ENCODE results near the gene DKC1. TPM values are rescaled to one million over a fixed set of nuclear protein-coding genes. Genes with fewer than 3 reads are reported as not detected.

DKC1 gene
- total RNA-seq, 2 donors from 2014 or later = 112 to 120 TPM

- Mint-ChIP-seq H3K27ac (peak overlapping the region in 1 of 2 donors; percentile 26), H3K9me3 (no peaks in the 10 kb centered on the region), H3K36me3 (peaks cover 0 to 9% of the 10 kb centered on the region in 2 donors)
- DNase-seq (ENCODE audit: low spot score in 2 of 2) = no peak
- ATAC-seq = peak; percentile 20 to 37
Measured at GRCh38 chrX:154732421-154733065, 30.1 kb upstream of the DKC1 start.

DNA sequence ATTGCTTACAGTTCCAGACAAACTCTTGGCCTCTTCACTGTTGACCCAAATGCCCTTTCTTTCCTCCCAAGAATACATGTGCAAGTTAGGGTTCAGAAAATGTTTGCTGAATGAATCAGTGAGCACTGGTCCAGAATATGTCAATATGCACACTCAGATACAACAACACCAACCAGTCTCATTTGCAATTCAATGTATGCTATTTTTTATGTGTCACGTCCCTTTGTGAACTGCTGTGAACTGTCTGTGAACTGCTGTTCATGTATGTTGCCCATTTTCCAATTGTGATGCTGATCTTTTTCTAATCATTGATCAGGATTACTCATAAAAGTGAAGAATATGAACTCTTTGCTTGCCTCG is 29.6 kb upstream of the DKC1 start:
- ATAC-seq (peak; percentile 15 to 72), DNase-seq (ENCODE audit: low spot score in 2 of 2) (no peak)
- Mint-ChIP-seq H3K9me3 (no peaks in the 10 kb centered on the region), H3K27ac (peak overlapping the region in 1 of 2 donors; percentile 26), H3K36me3 (peaks cover 0 to 9% of the 10 kb centered on the region in 2 donors)

GRCh38 chrX:154734061-154734781 is 28.4 kb upstream of the DKC1 start:
- Mint-ChIP-seq H3K27ac (peak overlapping the region; percentile 17 to 78), H3K36me3 (peaks cover 0 to 9% of the 10 kb centered on the region in 2 donors), H3K9me3 (no peaks in the 10 kb centered on the region)
- ATAC-seq = peak; percentile 49 to 73
- no peak for DNase-seq (ENCODE audit: low spot score in 2 of 2)

- Mint-ChIP-seq H3K36me3 (peaks cover 0 to 9% of the 10 kb centered on the region in 2 donors), H3K9me3 (no peaks in the 10 kb centered on the region), H3K27ac (peak overlapping the region; percentile 11 to 87)
- ATAC-seq (no peak), DNase-seq (ENCODE audit: low spot score in 2 of 2) (no peak)
Measured at GRCh38 chrX:154735695-154736393, 26.8 kb upstream of the DKC1 start.

GRCh38 chrX:154737136-154737535 is 25.5 kb upstream of the DKC1 start:
- no peak for ATAC-seq
- no peaks in the 10 kb centered on the region for H3K9me3 Mint-ChIP-seq
- no peak for DNase-seq (ENCODE audit: low spot score in 2 of 2)
- peak overlapping the region in 1 of 2 donors; percentile 48 for H3K27ac Mint-ChIP-seq
- peaks cover 0 to 9% of the 10 kb centered on the region in 2 donors for H3K36me3 Mint-ChIP-seq

- H3K9me3 Mint-ChIP-seq = no peaks in the 10 kb centered on the region
- no peak overlapping the region for H3K27ac Mint-ChIP-seq
- ATAC-seq (peak in 1 of 2 donors; percentile 76), DNase-seq (ENCODE audit: low spot score in 2 of 2) (no peak)
- peaks cover 0 to 9% of the 10 kb centered on the region in 2 donors for H3K36me3 Mint-ChIP-seq
Measured at GRCh38 chrX:154738011-154738738, 24.5 kb upstream of the DKC1 start.

DNA sequence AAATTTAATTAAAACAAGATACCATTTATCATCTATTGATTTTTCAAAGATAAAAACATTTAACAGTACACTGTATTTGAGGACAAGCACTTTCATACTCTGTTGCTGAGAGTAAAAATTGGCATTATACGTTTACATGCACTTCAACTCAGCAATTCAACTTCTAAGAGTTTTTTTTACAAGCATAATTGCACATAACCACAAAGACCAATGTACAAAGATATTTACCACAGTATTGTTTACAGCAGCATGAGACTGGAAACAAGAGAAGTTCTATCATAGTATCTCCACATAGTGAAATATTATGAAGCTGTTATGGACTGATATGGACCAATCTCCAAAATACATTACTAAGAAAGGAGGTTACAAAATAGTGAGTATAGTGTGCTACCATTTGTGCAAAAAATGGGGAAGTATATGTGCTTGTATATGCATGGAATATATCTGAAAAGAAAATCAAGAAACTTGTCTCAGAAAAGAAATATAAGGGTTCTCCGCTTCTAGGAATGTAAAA is 22.7 kb upstream of the DKC1 start:
- Mint-ChIP-seq H3K27ac (no peak overlapping the region), H3K9me3 (no peaks in the 10 kb centered on the region), H3K36me3 (peaks cover 0 to 9% of the 10 kb centered on the region in 2 donors)
- ATAC-seq (no peak), DNase-seq (ENCODE audit: low spot score in 2 of 2) (no peak)

GRCh38 chrX:154742613-154743012 is 20.1 kb upstream of the DKC1 start:
- Mint-ChIP-seq H3K27ac (no peak overlapping the region), H3K9me3 (no peaks in the 10 kb centered on the region), H3K36me3 (no peaks in the 10 kb centered on the region)
- no peak for DNase-seq (ENCODE audit: low spot score in 2 of 2)
- no peak for ATAC-seq

DNA sequence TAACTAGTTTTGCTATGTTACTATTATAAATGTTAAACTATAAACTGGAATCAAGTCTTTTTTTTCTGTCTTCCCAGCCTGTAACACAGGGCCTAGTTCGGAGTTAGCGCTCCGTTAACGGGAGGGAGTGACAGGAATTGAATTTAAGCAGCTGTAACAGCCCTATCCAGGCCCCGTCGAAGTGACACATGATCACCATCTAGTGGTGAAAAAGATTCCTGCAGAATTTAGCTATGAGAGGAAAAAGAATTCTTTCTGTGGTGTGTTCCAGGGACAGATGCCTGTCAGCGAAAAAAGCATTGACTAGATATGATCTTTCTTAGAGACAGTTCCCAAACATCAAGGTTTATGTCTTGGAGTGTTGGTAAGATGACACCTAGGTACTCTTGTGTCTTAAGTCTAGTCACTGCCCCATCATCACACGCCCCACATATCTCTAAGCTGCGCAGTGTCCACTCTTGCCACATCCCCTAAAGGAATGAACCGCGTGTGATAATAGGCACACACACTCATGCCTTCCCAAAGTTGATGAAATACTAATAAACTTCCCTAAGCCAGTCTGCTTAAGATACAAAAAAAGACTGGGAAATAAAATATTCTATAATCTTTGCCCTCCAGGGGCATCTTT is 13.8 kb upstream of the DKC1 start:
- Mint-ChIP-seq H3K27ac (no peak overlapping the region), H3K9me3 (no peaks in the 10 kb centered on the region), H3K36me3 (no peaks in the 10 kb centered on the region)
- DNase-seq (ENCODE audit: low spot score in 2 of 2) (peak in 1 of 2 donors; percentile 60), ATAC-seq (peak; percentile 67 to 68)

- ATAC-seq = no peak
- no peak for DNase-seq (ENCODE audit: low spot score in 2 of 2)
- Mint-ChIP-seq H3K9me3 (no peaks in the 10 kb centered on the region), H3K27ac (no peak overlapping the region), H3K36me3 (no peaks in the 10 kb centered on the region)
Measured at GRCh38 chrX:154749856-154750255, 12.8 kb upstream of the DKC1 start.

- Mint-ChIP-seq H3K27ac (no peak within 1 kb of the TSS), H3K36me3 (no peaks in the 10 kb centered on the region), H3K9me3 (no peaks in the 10 kb centered on the region)
- DNase-seq (ENCODE audit: low spot score in 2 of 2) (peak; percentile 28 to 58), ATAC-seq (peak; percentile 79 to 83)
Measured at GRCh38 chrX:154750301-154751202, 12.1 kb upstream of the DKC1 start, which contains the start of gene GAB3. TSS of gene GAB3 (minus strand) at chrX:154751077. CDS start at chrX:154751025, 52 bp downstream.

DNA sequence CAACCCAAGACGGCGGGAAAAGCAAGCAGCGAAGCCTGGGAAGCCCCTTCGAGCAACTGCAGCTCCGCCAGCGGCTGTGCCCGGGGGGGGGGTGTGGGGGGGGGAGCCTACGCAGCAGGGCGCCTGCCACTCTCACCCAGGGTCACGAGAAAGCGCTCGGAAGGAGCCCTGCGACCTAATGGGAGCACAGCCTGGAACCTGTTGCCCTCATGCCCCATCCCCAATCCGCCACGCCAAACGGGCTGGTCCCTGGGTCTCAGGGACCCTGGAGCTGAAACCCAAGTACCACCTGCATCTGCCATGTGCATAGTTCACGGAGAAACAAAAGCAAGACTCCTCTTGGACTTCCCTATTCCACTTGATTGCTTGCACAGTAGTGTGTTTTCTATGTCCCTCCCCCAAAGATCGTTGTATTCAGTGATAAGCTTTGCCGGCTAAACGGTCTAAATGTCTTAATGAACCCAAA is 11.4 kb upstream of the DKC1 start:
- Mint-ChIP-seq H3K27ac (no peak overlapping the region), H3K9me3 (no peaks in the 10 kb centered on the region), H3K36me3 (no peaks in the 10 kb centered on the region)
- ATAC-seq = peak in 1 of 2 donors; percentile 9
- no peak for DNase-seq (ENCODE audit: low spot score in 2 of 2)

- DNase-seq (ENCODE audit: low spot score in 2 of 2) = no peak
- H3K27ac Mint-ChIP-seq = no peak overlapping the region
Measured at GRCh38 chrX:154751669-154752271, 10.9 kb upstream of the DKC1 start.

DNA sequence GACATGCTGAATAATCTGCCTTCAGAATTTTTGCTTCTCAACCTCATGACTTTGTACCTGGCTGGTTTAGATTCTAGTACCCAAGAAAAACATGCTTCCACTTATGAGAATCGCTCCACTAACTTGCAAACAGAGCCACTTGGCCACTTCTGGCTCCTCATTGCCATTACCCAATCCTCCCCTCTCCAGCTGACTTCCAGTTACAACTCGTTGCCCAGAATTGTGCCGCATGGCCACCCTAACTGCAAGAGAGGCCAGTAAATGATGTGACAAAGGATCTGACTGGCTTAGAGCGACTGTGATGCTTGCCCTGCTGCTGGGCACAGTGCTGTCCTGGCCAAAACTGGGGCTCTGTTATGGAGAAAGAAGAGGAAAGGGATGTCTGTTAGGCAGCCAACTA is 4.0 kb upstream of the DKC1 start:
- Mint-ChIP-seq H3K36me3 (peaks cover 0 to 8% of the 10 kb centered on the region in 2 donors), H3K9me3 (no peaks in the 10 kb centered on the region), H3K27ac (no peak overlapping the region)
- DNase-seq (ENCODE audit: low spot score in 2 of 2) (no peak), ATAC-seq (no peak)

More at GRCh38 chrX:154751669-154752271, 10.9 kb upstream of the DKC1 start:
- Mint-ChIP-seq H3K36me3 (no peaks in the 10 kb centered on the region), H3K9me3 (no peaks in the 10 kb centered on the region)
- ATAC-seq = no peak
